HG03432 (cell line): Measurements from ENCODE around the gene UNC13B.

Experiments
- ATAC-seq: cut with Tn5 transposase; IDR thresholded peaks from one replicate; pipeline ENCODE4 v1.9.1; 2021; ENCODE audit warnings: mild to moderate bottlenecking, moderate library complexity; ENCODE audit not compliant: unreplicated experiment

UNC13B gene

GRCh38 chr9:35415402-35416097 lies 253.7 kb downstream of the UNC13B start:
- ATAC-seq, result no peak

- no peak for ATAC-seq
Observed at GRCh38 chr9:35416098-35416427, 254.3 kb downstream of the UNC13B start.

- ATAC-seq, result no peak
Observed at GRCh38 chr9:35422346-35422745, 260.5 kb downstream of the UNC13B start.

- ATAC-seq, result no peak
Observed at GRCh38 chr9:35422753-35423152, 260.9 kb downstream of the UNC13B start.

- no peak for ATAC-seq
Observed at GRCh38 chr9:35423499-35423898, 261.7 kb downstream of the UNC13B start.

GRCh38 chr9:35424356-35425352 lies 262.8 kb downstream of the UNC13B start:
- ATAC-seq, result no peak

GRCh38 chr9:35426627-35427026 lies 264.8 kb downstream of the UNC13B start:
- ATAC-seq, result no peak

GRCh38 chr9:35431467-35431866 lies 269.7 kb downstream of the UNC13B start:
- ATAC-seq, result no peak

GRCh38 chr9:35432076-35432475 lies 270.3 kb downstream of the UNC13B start:
- ATAC-seq, result no peak

- no peak for ATAC-seq
Observed at GRCh38 chr9:35436933-35437332, 275.1 kb downstream of the UNC13B start.

GRCh38 chr9:35446012-35446411 lies 284.2 kb downstream of the UNC13B start:
- ATAC-seq, result no peak

- no peak for ATAC-seq
Observed at GRCh38 chr9:35448496-35448895, 286.7 kb downstream of the UNC13B start.

GRCh38 chr9:35452481-35452880 lies 290.7 kb downstream of the UNC13B start:
- no peak for ATAC-seq

GRCh38 chr9:35453786-35454185 lies 292.0 kb downstream of the UNC13B start:
- no peak for ATAC-seq
